K562 (cell line): ENCODE measurements around the gene PGGHG. TPM values are rescaled to one million over a fixed set of nuclear protein-coding genes. Genes with fewer than 3 reads are reported as not detected.
A peak's percentile ranks its signal among the peaks of the same experiment; 100 is the strongest.

ENCODE experiments used
- ATAC-seq: fragments of 200-7000 bp; cut with Tn5 transposase; 3 replicates; pipeline ENCODE4 v1.9.1; 2020; ENCODE audit warnings: moderate library complexity
- BruUV-seq: library from RNA; stranded (reverse); fragments of 400-500 nt; replicated peaks from 2 replicates; lab custom pipeline; 2021; lab: Mats Ljungman, UMichigan
- CTCF ChIA-PET: fragments of 300-600 bp; formaldehyde crosslinking; extraction: SDS; loops from one replicate; lab custom pipeline; 2021; ENCODE audit warnings: low intra/inter-chr PET ratio; lab: Yijun Ruan, JAX
- POLR2A ChIA-PET: fragments of 300-600, 350-650 bp; sonication (Branson Sonifier 250); formaldehyde crosslinking; extraction: SDS; loops from one replicate; lab custom pipeline; 2021; ENCODE audit warnings: antibody characterized with exemption, inconsistent platforms; lab: Yijun Ruan, JAX
- DNase-seq, 4 experiments: peaks; one replicate each; pipeline versions ENCODE4 v3.0.0 to v3.0.0-alpha.2; 2011 to 2018; ENCODE audit warnings: low spot score in 3 of 4, mixed read lengths in 3 of 4; ENCODE audit errors: extremely low read depth in 1 of 4
- FAIRE-seq: peaks from 2 replicates; lab custom pipeline; 2011; peaks lifted over from hg19 to GRCh38; lab: Jason Lieb, UNC
- H2AFZ ChIP-seq: 2 replicates; pipeline ENCODE4 v1.6.0; 2011; ENCODE audit warnings: low read depth, low read length, control low read depth, inconsistent platforms
- H3K27ac ChIP-seq: fragments of 200-600 bp; 3 replicates; pipeline ENCODE4 v1.8.0; 2011; ENCODE audit warnings: low read depth, mild to moderate bottlenecking, control low read depth, inconsistent platforms, low read length, moderate library complexity, mixed read lengths; ENCODE audit errors: extremely low read depth
- H3K27me3 ChIP-seq, 2 experiments: fragments of 300-600 bp in 1 of 2; 2 replicates in 1 of 2; 3 replicates in 1 of 2; pipeline versions ENCODE4 v1.6.0 to v1.8.0; 2011; ENCODE audit warnings: inconsistent platforms in 2 of 2, low read length in 2 of 2, mild to moderate bottlenecking in 1 of 2, mixed read lengths in 1 of 2, moderate library complexity in 1 of 2; ENCODE audit not compliant: control insufficient read depth in 2 of 2, insufficient read depth in 2 of 2
- H3K36me3 ChIP-seq: fragments of 300-600 bp; 3 replicates; pipeline ENCODE4 v1.8.0; 2011; ENCODE audit warnings: mild to moderate bottlenecking, low read length, inconsistent platforms; ENCODE audit not compliant: control insufficient read depth, insufficient read depth
- H3K4me1 ChIP-seq, 2 experiments: fragments of 200-600 bp in 1 of 2; replicated peaks in 1 of 2; 2 replicates in 1 of 2; 3 replicates in 1 of 2; pipeline versions ENCODE4 v1.5.1 to v1.8.0; 2011; ENCODE audit warnings: inconsistent platforms in 2 of 2, low read length in 2 of 2, mild to moderate bottlenecking in 1 of 2, mixed read lengths in 1 of 2, moderate library complexity in 1 of 2; ENCODE audit not compliant: control insufficient read depth in 2 of 2, insufficient read depth in 2 of 2
- H3K4me2 ChIP-seq: 2 replicates; pipeline ENCODE4 v1.6.1; 2011; ENCODE audit warnings: low read length, control low read depth, inconsistent platforms, mixed read lengths; ENCODE audit not compliant: insufficient read depth
- H3K4me3 ChIP-seq: fragments of 200-600 bp; sonication (generic), shearing (Covaris generic); 2 replicates; pipeline ENCODE4 v1.5.1; 2016; ENCODE audit warnings: control low read depth, inconsistent platforms
- H3K79me2 ChIP-seq: fragments of 200-600 bp; 3 replicates; pipeline ENCODE4 v1.8.0; 2011; ENCODE audit warnings: low read length, inconsistent platforms; ENCODE audit not compliant: control insufficient read depth, insufficient read depth
- H3K9ac ChIP-seq, 2 experiments: 2 replicates each; pipeline versions ENCODE4 v1.6.0 to v1.6.1; 2011; ENCODE audit warnings: low read depth in 2 of 2, low read length in 2 of 2, control low read depth in 1 of 2, inconsistent platforms in 1 of 2, mild to moderate bottlenecking in 1 of 2, mixed read lengths in 1 of 2; ENCODE audit not compliant: insufficient read depth in 1 of 2
- H3K9me1 ChIP-seq: one replicate; pipeline ENCODE4 v1.6.0; 2011; ENCODE audit warnings: inconsistent platforms, mild to moderate bottlenecking, low read length, moderate library complexity; ENCODE audit not compliant: control insufficient read depth, insufficient read depth
- H3K9me3 ChIP-seq: replicated peaks from 2 replicates; pipeline ENCODE4 v1.5.1; 2011; ENCODE audit warnings: low read depth, low read length, inconsistent platforms; ENCODE audit not compliant: control insufficient read depth, insufficient read depth
- H4K20me1 ChIP-seq: replicated peaks from 2 replicates; pipeline ENCODE4 v1.6.1; 2011; ENCODE audit warnings: low read length, inconsistent platforms, mixed read lengths; ENCODE audit not compliant: control insufficient read depth, insufficient read depth
- GATAD2A ChIP-seq: fragments of 450-650 bp; IDR thresholded peaks from 2 replicates; pipeline ENCODE4 v1.6.1; 2017
- GTF2F1 ChIP-seq: IDR thresholded peaks from 2 replicates; pipeline ENCODE4 v1.6.1; 2011; ENCODE audit warnings: low read depth, low read length, improper control_type of control experiment
- HDAC2 ChIP-seq: fragments of 450-650 bp; IDR thresholded peaks from 2 replicates; pipeline ENCODE4 v1.6.1; 2016; ENCODE audit warnings: mild to moderate bottlenecking
- MAFK ChIP-seq: IDR thresholded peaks from 2 replicates; pipeline ENCODE4 v1.6.1; 2011; ENCODE audit warnings: low read length, improper control_type of control experiment
- MYNN ChIP-seq, 2 experiments: sonication (generic); formaldehyde crosslinking in 1 of 2; IDR thresholded peaks; 2 replicates each; pipeline versions ENCODE4 v1.5.0 to v1.6.1; 2016 to 2020; ENCODE audit warnings: antibody characterized with exemption in 1 of 2, missing genetic modification reagents in 1 of 2
- NFE2L1 ChIP-seq: fragments of 450-650 bp; IDR thresholded peaks from 2 replicates; pipeline ENCODE4 v1.6.1; 2016; ENCODE audit warnings: missing genetic modification characterization, low read depth, mild to moderate bottlenecking, missing compliant biosample characterization, moderate library complexity, borderline replicate concordance
- VEZF1 ChIP-seq: fragments of 200-800 bp; sonication (Bioruptor generic); IDR thresholded peaks from 2 replicates; pipeline ENCODE4 v1.6.1; 2017; ENCODE audit warnings: missing genetic modification characterization, missing compliant biosample characterization
- ZNF184 ChIP-seq: sonication (generic); formaldehyde crosslinking; IDR thresholded peaks from 2 replicates; pipeline ENCODE4 v1.5.0; 2020; ENCODE audit warnings: missing genetic modification reagents
- WGBS: fragments of 100-300 bp; shearing (Covaris generic); methylation state at CpG from one replicate; pipeline ENCODE4 v1.1.6; 2016; ENCODE audit warnings: low coverage, mixed read lengths; ENCODE audit not compliant: insufficient coverage; ENCODE audit errors: missing lambda C conversion rate; 5-methylcytosine and 5-hydroxymethylcytosine counted together
- in situ Hi-C: fragments of 300-500 bp; cut with MboI; formaldehyde crosslinking; loops from 4 replicates; pipeline ENCODE4 v1.15.0; 2018; ENCODE audit warnings: inconsistent platforms, mixed read lengths
- intact Hi-C: fragments of 100-400 bp; cut with micrococcal nuclease; formaldehyde crosslinking; loops from 2 replicates; pipeline ENCODE4 v1.14.2; 2022
- polyA plus RNA-seq, 8 experiments: library from polyadenylated mRNA; depleted of rRNA in 4 of 8; stranded (reverse) in 5 of 8; unstranded in 3 of 8; fragments of >200 nt; fragmentation: Nextera tagmentation in 2 of 8; fragmentation: Illumina TruSeq in 1 of 8; extraction: Ambion mirVana in 2 of 8; extraction: Trizol in 1 of 8; gene quantifications; 2 replicates each; pipeline versions ENCODE4 v1.2.1 to v1.2.3, GENCODE V29; 2011 to 2014; ENCODE audit warnings: inconsistent platforms in 1 of 8, missing spikeins in 1 of 8
- total RNA-seq, 7 experiments: library from RNA; depleted of rRNA in 6 of 7; stranded (reverse); fragments of >200 nt in 6 of 7; fragmentation: Illumina TruSeq in 2 of 7; extraction: Trizol in 2 of 7; gene quantifications; 2 replicates each; pipeline versions ENCODE4 v1.2.1 to v1.2.3, GENCODE V29; 2011 to 2021; ENCODE audit warnings: low replicate concordance in 1 of 7
- TF ChIP-seq, protein P1 (sequence below), 3 experiments: fragments of 200-800 bp in 1 of 3; sonication (Bioruptor generic) in 1 of 3; sonication (generic) in 1 of 3; formaldehyde crosslinking in 1 of 3; IDR thresholded peaks; 2 replicates each; pipeline versions ENCODE4 v1.6.1 to v1.8.0; 2016 to 2022; ENCODE audit warnings: mild to moderate bottlenecking in 2 of 3, missing compliant biosample characterization in 2 of 3, missing genetic modification characterization in 2 of 3, missing genetic modification reagents in 1 of 3

Gene PGGHG
- total and polyA plus RNA-seq, 9 of the 15 experiments (the other 6 are each of a cell fraction or from before 2014, with no cell fraction given), result 0.38 to 85.1 (median 18.1) TPM

GRCh38 chr11:287821-288477, 977 bp upstream of the PGGHG start (continued):
- TF ChIP-seq MYNN (IDR thresholded peaks at IDR 0.05) (no peak), MYNN (CRISPR knock-in tag; IDR thresholded peaks at IDR 0.05) (no peak), MAFK (no peak), NFE2L1 (tag) (no peak)

DNA sequence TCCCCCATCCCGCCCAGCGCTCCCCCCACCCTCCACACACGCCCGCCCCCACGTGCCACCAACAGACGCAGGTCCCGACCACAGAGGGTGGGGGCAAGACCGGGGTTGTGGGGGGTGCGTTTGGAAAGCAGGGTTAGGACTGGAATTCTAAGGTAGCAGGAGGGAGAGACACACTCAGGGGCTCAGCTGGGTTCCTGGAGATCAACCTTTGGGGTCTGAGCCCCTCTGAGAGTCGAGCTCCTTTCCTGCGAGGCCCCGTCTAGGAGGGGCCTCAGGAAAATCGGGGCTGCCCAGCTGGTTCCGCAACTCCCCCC, 429 bp downstream of the PGGHG start:
- H3K79me2 ChIP-seq, result peaks cover 37% of the 10 kb centered on the region
- peak; percentile 1; the same call in 2 of the 3 replicates for ATAC-seq
- ChIA-PET POLR2A (interaction anchor here (0.7 to 1.0 kb wide), 3 partner anchors 9 to 83 kb away, joined by 3 to 4 read pairs (median 3); partner anchors contain the start of genes BET1L and RIC8A), CTCF (no interaction called here)
- peak overlapping the region; percentile 43; the same call in 2 of the 3 replicates for H3K27ac ChIP-seq
- FAIRE-seq, result no peak
- in situ Hi-C loops, result no loop called here
- 0% methylated on average over 5 of the region's 14 CpGs for WGBS
- no peaks in the 10 kb centered on the region for H3K9me1 ChIP-seq
- DNase-seq, result peak in 2 of 4 experiments; percentile 34 to 40
- H3K4me3 ChIP-seq, result peak overlapping the region; percentile 58
- intact Hi-C loops, result no loop called here
- no peaks in the 10 kb centered on the region for H3K27me3 ChIP-seq
- no TSS peak for BruUV-seq
- H3K4me2 ChIP-seq, result peak overlapping the region; percentile 66
- TF ChIP-seq, protein P1, sequence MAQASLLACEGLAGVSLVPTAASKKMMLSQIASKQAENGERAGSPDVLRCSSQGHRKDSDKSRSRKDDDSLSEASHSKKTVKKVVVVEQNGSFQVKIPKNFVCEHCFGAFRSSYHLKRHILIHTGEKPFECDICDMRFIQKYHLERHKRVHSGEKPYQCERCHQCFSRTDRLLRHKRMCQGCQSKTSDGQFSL (CRISPR knock-in tag; IDR thresholded peaks at IDR 0.05), result no peak
- TF ChIP-seq, protein P1 (tag; IDR thresholded peaks at IDR 0.05), result peak in 1 of 2 experiments; percentile 68; a peak in 2 of 4 replicates
- TF ChIP-seq HDAC2 (no peak), GTF2F1 (no peak), GATAD2A (no peak), ZNF184 (CRISPR knock-in tag) (no peak), VEZF1 (peak; percentile 2; the same call in 1 of the 2 replicates)
- peaks cover 48% of the 10 kb centered on the region; the same call in 2 of the 3 replicates for H3K36me3 ChIP-seq
- H3K9me3 ChIP-seq, result no peaks in the 10 kb centered on the region
- peaks cover 13 to 90% of the 10 kb centered on the region in 2 experiments; a peak in 4 of 5 replicates for H3K4me1 ChIP-seq
- no peak overlapping the region for H2AFZ ChIP-seq
- H3K9ac ChIP-seq, result peak overlapping the region; percentile 55 to 94
- no peaks in the 10 kb centered on the region for H4K20me1 ChIP-seq
